ENCODE data around the gene C15orf40.

DNA sequence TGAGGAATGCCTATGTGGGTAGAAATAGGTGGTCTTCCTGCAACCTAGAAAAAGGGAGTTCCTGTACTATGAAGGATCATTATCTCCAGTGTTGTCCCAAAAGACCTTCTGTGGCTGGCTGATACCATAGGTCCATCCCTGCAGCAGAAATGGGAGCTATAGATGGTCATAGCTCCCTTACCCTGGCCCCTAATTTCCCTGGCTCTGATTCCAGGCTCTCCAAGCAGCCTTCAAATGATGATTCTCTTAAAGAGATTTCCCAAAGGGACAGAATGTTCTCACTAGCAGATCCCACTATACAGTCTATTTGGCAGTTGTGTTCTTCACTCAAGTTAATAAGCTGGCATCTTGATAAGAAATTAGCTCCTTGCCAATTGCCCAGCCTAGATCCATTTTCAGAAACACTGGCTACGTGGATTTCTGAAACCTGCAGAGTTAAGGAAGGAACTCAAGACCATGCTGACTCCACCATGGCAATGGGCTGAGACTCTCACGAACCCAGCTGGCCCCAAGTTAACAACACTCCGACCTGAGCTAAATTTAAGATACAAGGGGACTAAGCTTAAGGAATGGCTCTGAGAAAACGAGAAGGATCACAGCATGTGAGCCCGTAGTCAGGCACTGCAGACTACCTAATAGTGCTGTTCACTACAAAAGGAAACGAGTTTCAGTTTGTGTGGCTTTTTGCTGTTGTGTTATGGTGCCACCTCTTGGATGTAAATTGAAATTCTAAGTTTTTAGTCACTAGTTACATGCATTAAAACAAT lies 11.4 kb downstream of the C15orf40 start:
- TF ChIP-seq CTCF (IDR thresholded peaks at IDR 0.05) (peak in 4 of 7 experiments; percentile 5 to 70 (median 36)), POLR2AphosphoS5 (IDR thresholded peaks at IDR 0.05) (peak in 1 of 3 donors; percentile 64), POLR2A (IDR thresholded peaks at IDR 0.05) (no peak), EP300 (IDR thresholded peaks at IDR 0.05) (no peak)
